Upper lobe of right lung (tissue), 1 donor: ENCODE measurements around the gene ABHD10. TPM values are rescaled to one million over a fixed set of nuclear protein-coding genes. Genes with fewer than 3 reads are reported as not detected.

Source experiments
- ATAC-seq: fragments of 200-7000 bp; cut with Tn5 transposase; one replicate; pipeline ENCODE4 v1.9.1; 2020; ENCODE audit warnings: mild to moderate bottlenecking, moderate library complexity
- DNase-seq: peaks from one replicate; pipeline ENCODE4 v3.0.0-alpha.2; 2020
- H3K27ac ChIP-seq: fragments of 200-600 bp; one replicate; pipeline ENCODE4 v1.8.0; 2022
- H3K27me3 ChIP-seq: fragments of 200-600 bp; one replicate; pipeline ENCODE4 v1.8.0; 2022; ENCODE audit warnings: mild to moderate bottlenecking
- H3K36me3 ChIP-seq: fragments of 200-600 bp; one replicate; pipeline ENCODE4 v1.8.0; 2022
- H3K4me1 ChIP-seq: fragments of 200-600 bp; one replicate; pipeline ENCODE4 v1.8.0; 2022
- H3K4me3 ChIP-seq: fragments of 200-600 bp; one replicate; pipeline ENCODE4 v1.8.0; 2022; ENCODE audit warnings: mild to moderate bottlenecking
- H3K9me3 ChIP-seq: fragments of 200-600 bp; one replicate; pipeline ENCODE4 v1.8.0; 2022
- CTCF ChIP-seq: fragments of 200-600 bp; IDR thresholded peaks from one replicate; pipeline ENCODE4 v1.8.0; 2022; ENCODE audit warnings: antibody characterized with exemption
- intact Hi-C: fragments of 100-400 bp; cut with DNase I; formaldehyde crosslinking; loops from one replicate; pipeline ENCODE4 v1.11.0; 2022
- total RNA-seq: library from RNA; stranded (reverse); fragmentation: NEBNext Ultra II Directional; extraction: Animal tissue kit (Norgen Biotek cat#: 25700); gene quantifications from one replicate; pipeline ENCODE4 v1.2.1, GENCODE V29; 2021
- donor health status: DM: no; HTN: yes; CAD: no; lungs with severe emphysema.

The ABHD10 gene
- total RNA-seq, 1 donor from 2014 or later, result 27.6 TPM

DNA sequence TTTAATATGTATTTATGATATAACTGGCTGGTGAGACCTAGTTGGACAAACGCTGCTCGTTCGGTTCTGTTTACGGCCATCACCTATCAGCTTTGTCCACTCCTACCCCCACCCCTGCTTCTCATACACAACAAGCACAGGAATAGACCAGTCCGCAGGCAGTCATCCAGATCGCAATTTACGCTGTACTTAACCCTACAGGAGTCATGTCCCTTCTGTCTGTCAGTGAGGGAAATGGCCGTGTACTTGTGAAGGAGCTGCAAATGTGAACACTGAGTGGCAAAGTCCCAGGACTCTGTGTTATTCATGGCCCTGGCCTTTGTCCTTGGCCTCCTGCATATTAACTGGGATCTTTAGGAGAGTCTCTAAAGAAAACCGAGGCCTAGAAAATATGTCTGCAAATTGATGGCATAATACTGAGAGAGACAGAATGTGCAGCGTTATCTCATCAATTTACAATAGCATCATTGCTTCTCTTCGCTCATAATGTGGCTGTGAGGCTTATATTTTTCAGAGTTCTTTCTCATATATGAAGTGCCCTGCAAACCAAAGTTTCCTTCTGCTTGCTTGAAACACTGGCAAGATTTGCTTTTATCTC lies 7.2 kb upstream of the ABHD10 start:
- intact Hi-C loops, result no loop called here
- Histone ChIP-seq H3K9me3 (no peaks in the 10 kb centered on the region), H3K27ac (no peak overlapping the region), H3K4me3 (no peak overlapping the region), H3K27me3 (no peaks in the 10 kb centered on the region), H3K4me1 (peaks cover 6% of the 10 kb centered on the region), H3K36me3 (peaks cover 8% of the 10 kb centered on the region)
- TF ChIP-seq CTCF, result no peak
- ATAC-seq (no peak), DNase-seq (no peak)

DNA sequence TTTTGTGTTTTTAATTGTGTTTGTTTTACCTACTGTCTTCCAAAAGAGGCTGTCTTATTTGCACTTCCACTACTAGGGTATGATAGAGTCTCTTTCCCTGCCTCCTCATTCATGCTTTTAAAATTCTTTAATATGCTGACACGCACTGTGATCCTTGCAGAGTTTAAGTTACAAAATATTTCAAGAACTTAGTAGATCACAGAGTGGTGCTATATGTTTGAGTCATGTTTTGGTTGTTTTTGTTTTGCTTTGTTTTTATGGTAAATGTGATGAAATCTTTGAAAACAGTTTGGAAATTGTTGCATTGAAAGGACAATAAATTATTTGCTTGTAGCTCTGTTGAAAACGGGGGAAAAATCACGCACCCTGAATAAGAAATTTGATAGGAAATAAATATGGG lies 5.9 kb upstream of the ABHD10 start:
- H3K4me1 ChIP-seq, result no peaks in the 10 kb centered on the region
- intact Hi-C loops, result no loop called here

GRCh38 chr3:111975131-111975530 lies 3.7 kb upstream of the ABHD10 start:
- ATAC-seq (no peak), DNase-seq (no peak)
- no peak for TF ChIP-seq CTCF
- intact Hi-C loops, result no loop called here
- no peaks in the 10 kb centered on the region for H3K36me3 ChIP-seq
- H3K27me3 ChIP-seq, result no peaks in the 10 kb centered on the region
- H3K9me3 ChIP-seq, result no peaks in the 10 kb centered on the region
- no peak overlapping the region for H3K4me3 ChIP-seq
- peaks cover 7% of the 10 kb centered on the region for H3K4me1 ChIP-seq
- H3K27ac ChIP-seq, result no peak overlapping the region

More for the DNA sequence above, 5.9 kb upstream of the ABHD10 start:
- H3K4me3 ChIP-seq, result no peak overlapping the region
- no peaks in the 10 kb centered on the region for H3K9me3 ChIP-seq
- TF ChIP-seq CTCF, result no peak
- no peak for ATAC-seq
- no peaks in the 10 kb centered on the region for H3K27me3 ChIP-seq
- DNase-seq, result no peak
- H3K27ac ChIP-seq, result no peak overlapping the region
- peaks cover 8% of the 10 kb centered on the region for H3K36me3 ChIP-seq

- no peak for TF ChIP-seq CTCF
- DNase-seq, result no peak
- Histone ChIP-seq H3K36me3 (no peaks in the 10 kb centered on the region), H3K27me3 (no peaks in the 10 kb centered on the region), H3K4me3 (no peak overlapping the region), H3K27ac (no peak overlapping the region), H3K4me1 (peaks cover 17% of the 10 kb centered on the region), H3K9me3 (no peaks in the 10 kb centered on the region)
- no peak for ATAC-seq
- intact Hi-C loops, result no loop called here
These were observed 2.6 kb upstream of the ABHD10 start for GRCh38 chr3:111976254-111976653.

DNA sequence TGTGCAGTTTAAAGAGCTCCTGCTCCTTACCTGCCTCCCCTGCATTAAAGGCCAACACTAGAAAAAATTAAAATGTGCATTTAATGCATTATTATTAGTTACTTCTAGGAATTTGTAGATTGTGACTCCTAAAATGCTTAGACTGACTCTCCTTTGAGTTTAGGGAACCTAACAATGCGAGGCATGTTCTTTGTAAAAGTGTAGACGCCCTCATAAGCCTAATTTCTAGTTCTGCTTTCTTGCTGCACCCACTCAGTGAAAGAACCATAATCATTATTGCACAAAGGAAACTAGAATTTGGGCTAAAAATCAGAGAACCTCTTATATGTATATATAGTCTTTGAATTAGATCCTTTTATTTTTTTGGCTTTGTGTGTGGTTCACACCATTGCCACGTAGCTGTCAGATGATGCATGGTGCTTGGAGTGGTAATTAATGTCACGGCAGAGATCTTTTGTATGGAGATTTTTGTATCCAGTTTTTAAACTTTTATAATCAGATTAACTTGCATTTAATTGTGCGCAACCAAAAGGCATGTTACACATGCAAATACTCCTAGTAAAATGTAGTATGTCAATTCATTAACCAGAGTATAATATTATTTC lies 710 bp downstream of the ABHD10 start:
- Histone ChIP-seq H3K27me3 (no peaks in the 10 kb centered on the region), H3K36me3 (no peaks in the 10 kb centered on the region), H3K9me3 (no peaks in the 10 kb centered on the region), H3K4me1 (peaks cover 25% of the 10 kb centered on the region), H3K27ac (peak overlapping the region; percentile 91), H3K4me3 (peak overlapping the region; percentile 90)
- TF ChIP-seq CTCF, result no peak
- DNase-seq (no peak), ATAC-seq (peak; percentile 51)
- intact Hi-C loops, result no loop called here
